ENCODE data around the gene SATB1. TPM values are rescaled to one million over a fixed set of nuclear protein-coding genes. Genes with fewer than 3 reads are reported as not detected.

The SATB1 gene
- total and polyA plus RNA-seq, 2 donors (not counting 1 experiment from before 2014, with no cell fraction given) = 17.2 to 18.7 TPM

DNA sequence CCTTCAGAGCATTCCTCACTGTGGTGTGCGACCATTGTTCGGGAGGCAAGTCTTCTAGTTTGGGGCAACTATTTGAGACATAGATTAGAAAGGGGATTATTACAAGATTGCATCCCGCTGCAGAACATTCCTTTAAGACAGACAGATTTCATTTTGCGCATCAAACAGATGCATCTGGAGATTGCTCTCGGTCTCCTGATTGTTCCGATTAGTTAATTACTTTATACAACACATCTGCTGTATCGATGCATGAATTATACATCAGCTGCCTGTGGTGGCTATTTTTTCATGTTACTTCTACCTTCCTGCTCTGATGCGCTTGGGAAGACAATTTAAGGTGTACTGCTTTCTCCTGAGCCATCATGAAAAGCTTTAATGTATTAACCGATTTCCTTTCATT, 10.0 kb downstream of the SATB1 start:
- no peak overlapping the region for H2AFZ ChIP-seq (ENCODE audit: low read length)
- H3K4me2 ChIP-seq (ENCODE audit: extremely low read depth, insufficient read depth, low read length) = no peak overlapping the region
- H3K9me3 ChIP-seq (ENCODE audit: control insufficient read depth, insufficient read depth, low read depth, low read length) = no peaks in the 10 kb centered on the region
- H3K4me1 ChIP-seq (ENCODE audit: control insufficient read depth, extremely low read depth, insufficient read depth, low read length) = no peaks in the 10 kb centered on the region
- H3K27me3 ChIP-seq (ENCODE audit: control insufficient read depth, insufficient read depth, low read length) = no peaks in the 10 kb centered on the region
- no peak overlapping the region for H3K27ac ChIP-seq (ENCODE audit: insufficient read depth, low read length)
- no peak overlapping the region for H3K9ac ChIP-seq (ENCODE audit: insufficient read depth, low read length)
- H3K79me2 ChIP-seq (ENCODE audit: control insufficient read depth, insufficient read depth, low read length) = no peaks in the 10 kb centered on the region
- no peaks in the 10 kb centered on the region for H3K36me3 ChIP-seq (ENCODE audit: control insufficient read depth, insufficient read depth, low read length)
- DNase-seq (ENCODE audit: low read depth in 2 of 2) = no peak
- no peak for TF ChIP-seq EZH2 (IDR thresholded peaks at IDR 0.05; ENCODE audit: low read length, missing control alignments)
- TF ChIP-seq, protein P1, sequence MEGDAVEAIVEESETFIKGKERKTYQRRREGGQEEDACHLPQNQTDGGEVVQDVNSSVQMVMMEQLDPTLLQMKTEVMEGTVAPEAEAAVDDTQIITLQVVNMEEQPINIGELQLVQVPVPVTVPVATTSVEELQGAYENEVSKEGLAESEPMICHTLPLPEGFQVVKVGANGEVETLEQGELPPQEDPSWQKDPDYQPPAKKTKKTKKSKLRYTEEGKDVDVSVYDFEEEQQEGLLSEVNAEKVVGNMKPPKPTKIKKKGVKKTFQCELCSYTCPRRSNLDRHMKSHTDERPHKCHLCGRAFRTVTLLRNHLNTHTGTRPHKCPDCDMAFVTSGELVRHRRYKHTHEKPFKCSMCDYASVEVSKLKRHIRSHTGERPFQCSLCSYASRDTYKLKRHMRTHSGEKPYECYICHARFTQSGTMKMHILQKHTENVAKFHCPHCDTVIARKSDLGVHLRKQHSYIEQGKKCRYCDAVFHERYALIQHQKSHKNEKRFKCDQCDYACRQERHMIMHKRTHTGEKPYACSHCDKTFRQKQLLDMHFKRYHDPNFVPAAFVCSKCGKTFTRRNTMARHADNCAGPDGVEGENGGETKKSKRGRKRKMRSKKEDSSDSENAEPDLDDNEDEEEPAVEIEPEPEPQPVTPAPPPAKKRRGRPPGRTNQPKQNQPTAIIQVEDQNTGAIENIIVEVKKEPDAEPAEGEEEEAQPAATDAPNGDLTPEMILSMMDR (conservative IDR thresholded peaks at IDR 0.05 in 1 of 2, IDR thresholded peaks at IDR 0.05 in 1 of 2; ENCODE audit: low read depth in 1 of 2, low read length in 2 of 2) = no peak
- no peaks in the 10 kb centered on the region for H4K20me1 ChIP-seq (ENCODE audit: control insufficient read depth, extremely low read depth, insufficient read depth, low read length)
- H3K4me3 ChIP-seq (replicated peaks in 1 of 4; ENCODE audit: control extremely low read depth in 1 of 4, insufficient read depth in 1 of 4, low read depth in 3 of 4, low read length in 4 of 4) = no peak overlapping the region

DNA sequence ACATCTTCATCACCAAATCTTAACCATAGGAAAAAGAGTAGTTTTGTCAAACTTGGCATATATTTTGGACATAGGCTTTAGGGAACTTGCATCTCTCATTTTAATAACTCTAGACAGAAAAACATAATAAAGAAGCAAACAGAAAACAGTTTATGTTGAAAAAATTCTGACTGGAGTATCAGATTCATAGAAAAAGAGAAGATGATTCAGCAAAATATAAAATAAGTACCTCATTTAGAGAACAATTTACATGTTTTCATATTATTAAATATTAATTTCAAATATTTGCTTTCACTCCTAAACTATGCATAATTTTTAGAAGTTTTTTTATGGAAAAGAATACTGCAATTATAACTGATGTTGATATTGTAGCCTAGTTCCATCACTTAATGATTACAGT, 12.5 kb downstream of the SATB1 start:
- no peaks in the 10 kb centered on the region for H4K20me1 ChIP-seq (ENCODE audit: control insufficient read depth, extremely low read depth, insufficient read depth, low read length)
- TF ChIP-seq, protein P1 (conservative IDR thresholded peaks at IDR 0.05 in 1 of 2, IDR thresholded peaks at IDR 0.05 in 1 of 2; ENCODE audit: low read depth in 1 of 2, low read length in 2 of 2) = no peak
- TF ChIP-seq EZH2 (IDR thresholded peaks at IDR 0.05; ENCODE audit: low read length, missing control alignments) = no peak
- H3K4me2 ChIP-seq (ENCODE audit: extremely low read depth, insufficient read depth, low read length) = no peak overlapping the region
- H2AFZ ChIP-seq (ENCODE audit: low read length) = no peak overlapping the region
- H3K27ac ChIP-seq (ENCODE audit: insufficient read depth, low read length) = no peak overlapping the region
- no peaks in the 10 kb centered on the region for H3K36me3 ChIP-seq (ENCODE audit: control insufficient read depth, insufficient read depth, low read length)
- no peaks in the 10 kb centered on the region for H3K27me3 ChIP-seq (ENCODE audit: control insufficient read depth, insufficient read depth, low read length)
- H3K79me2 ChIP-seq (ENCODE audit: control insufficient read depth, insufficient read depth, low read length) = no peaks in the 10 kb centered on the region
- no peak overlapping the region for H3K9ac ChIP-seq (ENCODE audit: insufficient read depth, low read length)
- H3K4me1 ChIP-seq (ENCODE audit: control insufficient read depth, extremely low read depth, insufficient read depth, low read length) = no peaks in the 10 kb centered on the region
- no peak overlapping the region for H3K4me3 ChIP-seq (replicated peaks in 1 of 4; ENCODE audit: control extremely low read depth in 1 of 4, insufficient read depth in 1 of 4, low read depth in 3 of 4, low read length in 4 of 4)
- no peaks in the 10 kb centered on the region for H3K9me3 ChIP-seq (ENCODE audit: control insufficient read depth, insufficient read depth, low read depth, low read length)
- no peak for DNase-seq (ENCODE audit: low read depth in 2 of 2)

DNA sequence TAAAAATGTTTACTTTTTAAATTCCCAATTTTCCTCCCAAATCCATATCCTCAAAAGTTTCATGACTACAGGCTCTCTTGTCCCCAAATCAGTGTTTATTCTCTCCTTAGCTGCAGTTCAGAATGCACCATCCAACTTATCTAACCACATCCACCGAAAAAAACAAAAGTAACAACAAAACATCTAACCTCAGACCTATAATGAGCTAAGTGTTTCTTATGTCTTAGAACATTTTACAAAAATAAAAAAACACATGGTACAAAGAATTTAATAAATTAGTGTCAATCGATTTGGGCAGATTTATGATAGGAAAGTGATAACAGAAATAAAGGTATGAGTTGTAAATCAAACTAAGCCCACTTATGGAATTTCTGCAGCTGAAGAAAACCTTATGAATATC, 13.6 kb downstream of the SATB1 start:
- Histone ChIP-seq H3K79me2 (ENCODE audit: control insufficient read depth, insufficient read depth, low read length) (no peaks in the 10 kb centered on the region), H3K4me2 (ENCODE audit: extremely low read depth, insufficient read depth, low read length) (no peak overlapping the region), H3K4me3 (replicated peaks in 1 of 4; ENCODE audit: control extremely low read depth in 1 of 4, insufficient read depth in 1 of 4, low read depth in 3 of 4, low read length in 4 of 4) (no peak overlapping the region), H3K27me3 (ENCODE audit: control insufficient read depth, insufficient read depth, low read length) (no peaks in the 10 kb centered on the region), H3K4me1 (ENCODE audit: control insufficient read depth, extremely low read depth, insufficient read depth, low read length) (no peaks in the 10 kb centered on the region), H4K20me1 (ENCODE audit: control insufficient read depth, extremely low read depth, insufficient read depth, low read length) (no peaks in the 10 kb centered on the region), H3K9ac (ENCODE audit: insufficient read depth, low read length) (no peak overlapping the region), H2AFZ (ENCODE audit: low read length) (no peak overlapping the region), H3K36me3 (ENCODE audit: control insufficient read depth, insufficient read depth, low read length) (no peaks in the 10 kb centered on the region), H3K27ac (ENCODE audit: insufficient read depth, low read length) (no peak overlapping the region), H3K9me3 (ENCODE audit: control insufficient read depth, insufficient read depth, low read depth, low read length) (no peaks in the 10 kb centered on the region)
- TF ChIP-seq EZH2 (IDR thresholded peaks at IDR 0.05; ENCODE audit: low read length, missing control alignments) = no peak
- TF ChIP-seq, protein P1 (conservative IDR thresholded peaks at IDR 0.05 in 1 of 2, IDR thresholded peaks at IDR 0.05 in 1 of 2; ENCODE audit: low read depth in 1 of 2, low read length in 2 of 2) = no peak
- no peak for DNase-seq (ENCODE audit: low read depth in 2 of 2)
